Glomerular visceral epithelial cell (primary cell): ENCODE results near the gene OR10H1.
"Not testable (repeated sequence)": the region's sequence is repeated elsewhere in the genome, so short reads cannot be mapped to it uniquely, and the experiment has no call there.

Experiments used
- DNase-seq: peaks from one replicate; pipeline ENCODE4 v3.0.0-alpha.2; 2016; ENCODE audit errors: extremely low spot score

OR10H1 gene

GRCh38 chr19:15828611-15829305 is 13.3 kb upstream of the OR10H1 start:
- DNase-seq = peak; percentile 58

DNA sequence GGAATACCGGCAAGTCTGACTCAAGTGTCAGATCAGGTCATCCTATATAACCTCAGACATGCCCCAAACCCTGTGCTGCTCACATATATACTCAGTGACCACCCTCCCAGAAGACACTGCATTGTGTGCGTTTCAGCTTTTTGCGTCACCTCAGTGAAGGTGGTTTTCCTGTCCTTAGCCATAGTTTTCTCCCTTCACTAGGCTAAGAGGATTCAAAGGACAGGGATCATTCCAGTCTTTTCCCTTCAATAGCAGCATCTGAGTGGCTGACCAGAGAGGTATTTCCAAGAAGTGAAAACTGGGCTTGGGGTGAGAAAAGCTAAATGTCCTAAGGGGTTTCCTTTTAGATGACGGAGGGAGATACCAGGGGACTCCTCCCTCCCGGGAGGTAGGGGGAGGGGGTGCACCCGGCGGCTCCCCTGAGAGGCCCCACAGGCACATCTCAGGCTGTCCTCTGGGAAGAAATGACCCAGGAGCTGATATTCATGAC is 12.7 kb upstream of the OR10H1 start:
- DNase-seq = peak; percentile 18

GRCh38 chr19:15825753-15826152 is 10.3 kb upstream of the OR10H1 start:
- no peak for DNase-seq

DNA sequence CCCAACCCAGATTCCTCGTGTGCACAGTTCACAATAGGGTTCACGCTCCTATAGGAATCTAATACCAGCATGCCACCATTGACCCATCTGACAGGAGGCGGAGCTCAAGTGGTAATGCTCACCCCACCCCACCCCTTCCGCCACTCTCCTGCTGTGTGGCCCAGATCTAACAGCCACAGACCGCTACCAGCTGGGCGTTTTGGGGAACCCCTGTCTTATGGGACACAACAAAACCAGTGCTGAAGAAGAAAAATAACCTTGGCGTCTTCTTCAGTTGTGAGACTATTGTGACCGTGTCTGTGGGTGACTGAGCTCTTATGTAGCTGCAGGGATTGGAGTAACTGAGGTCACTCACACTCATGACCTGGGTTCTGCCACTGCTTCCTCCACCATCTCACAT is 5.2 kb upstream of the OR10H1 start:
- DNase-seq = no peak

DNA sequence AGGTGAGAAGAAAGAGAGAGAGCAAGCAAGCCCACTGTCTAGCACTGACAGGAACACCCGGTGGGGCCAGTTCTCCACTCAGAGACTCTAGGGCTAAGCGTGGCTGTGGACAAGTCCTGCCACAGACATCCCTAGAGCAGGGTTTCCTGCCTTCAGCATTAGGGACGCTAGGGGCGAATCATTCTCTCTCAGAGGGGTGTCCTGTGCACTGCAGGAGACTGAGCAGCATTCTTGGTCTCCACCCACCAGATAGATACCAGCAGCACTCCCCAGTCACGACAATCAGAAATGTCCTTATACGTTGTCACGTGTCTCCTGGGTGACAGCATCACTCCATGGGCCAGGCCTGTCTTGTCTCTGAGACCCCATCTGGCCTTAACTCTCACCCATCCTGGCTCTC is 1.5 kb downstream of the OR10H1 start:
- DNase-seq = no peak

DNA sequence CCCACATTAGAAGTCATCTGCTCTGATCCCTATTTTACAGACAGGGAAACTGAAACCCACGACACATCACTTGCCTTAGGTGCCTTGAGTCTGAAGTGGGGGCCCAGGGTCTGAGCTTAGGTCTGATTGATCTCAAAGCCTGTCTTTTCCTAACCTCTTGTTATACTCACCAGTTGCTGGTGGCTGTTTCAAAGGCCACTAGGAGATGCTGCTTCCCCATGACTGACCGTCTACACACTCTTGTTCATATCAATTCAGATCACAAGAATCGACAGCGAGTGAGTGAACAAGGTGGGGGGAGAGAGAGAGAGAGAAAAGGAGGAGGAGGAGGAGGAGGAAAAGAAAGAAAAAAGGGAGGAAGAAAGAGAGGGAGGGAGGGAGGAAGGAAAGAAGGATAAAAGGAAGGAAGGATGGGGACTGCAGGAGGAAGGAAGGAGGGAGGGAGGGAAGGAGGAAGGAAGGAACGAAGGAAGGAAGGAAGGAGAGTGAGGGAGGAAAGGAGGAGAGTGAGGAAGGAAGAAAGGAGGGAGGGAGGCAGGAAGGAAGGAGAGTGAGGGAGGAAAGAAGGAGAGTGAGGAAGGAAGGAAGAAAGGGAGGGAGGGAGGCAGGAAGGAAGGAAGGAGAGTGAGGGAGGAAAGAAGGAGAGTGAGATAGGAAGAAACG is 3.3 kb downstream of the OR10H1 start:
- DNase-seq = peak; percentile 46

DNA sequence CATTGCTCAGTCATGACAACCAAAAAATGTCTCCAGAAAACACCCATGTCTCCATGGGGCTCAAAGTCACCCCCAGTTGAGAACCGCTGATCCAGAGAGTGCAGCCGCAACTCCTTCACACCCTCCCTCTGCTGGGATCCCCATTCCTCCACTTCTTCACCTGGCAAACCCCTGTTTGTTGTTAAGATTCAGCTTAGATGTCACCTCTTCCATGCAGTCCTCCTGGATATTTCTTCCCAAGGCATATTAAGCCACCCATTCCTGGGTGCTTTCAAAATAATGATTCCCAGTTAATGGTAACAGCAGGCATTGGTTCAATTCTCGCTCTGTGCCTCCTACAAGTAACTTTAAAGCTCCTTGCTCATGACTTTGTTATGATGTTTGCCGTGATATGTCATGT is 4.0 kb downstream of the OR10H1 start:
- no peak for DNase-seq

DNA sequence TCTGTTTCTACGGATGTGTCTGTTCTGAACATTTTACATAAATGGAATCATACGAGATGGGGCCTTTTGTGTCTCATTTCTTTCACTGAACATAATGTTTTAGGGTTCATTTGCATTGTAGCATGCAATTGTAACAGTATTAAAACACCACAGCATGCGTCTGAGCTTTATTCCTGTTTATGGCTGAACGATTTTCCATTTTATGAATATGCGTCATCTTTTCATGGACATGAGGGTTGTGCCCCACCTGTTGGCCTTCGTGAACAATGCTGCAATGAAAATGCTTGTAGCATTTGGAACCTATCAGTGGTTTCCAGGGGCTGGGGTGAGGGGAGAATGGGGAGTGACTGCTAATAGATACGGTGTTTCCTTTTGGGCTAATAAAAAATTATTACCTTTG is 5.1 kb downstream of the OR10H1 start:
- DNase-seq = peak; percentile 41

- not testable (repeated sequence) for DNase-seq
These were observed 21.2 kb downstream of the OR10H1 start for GRCh38 chr19:15794279-15794678.

DNA sequence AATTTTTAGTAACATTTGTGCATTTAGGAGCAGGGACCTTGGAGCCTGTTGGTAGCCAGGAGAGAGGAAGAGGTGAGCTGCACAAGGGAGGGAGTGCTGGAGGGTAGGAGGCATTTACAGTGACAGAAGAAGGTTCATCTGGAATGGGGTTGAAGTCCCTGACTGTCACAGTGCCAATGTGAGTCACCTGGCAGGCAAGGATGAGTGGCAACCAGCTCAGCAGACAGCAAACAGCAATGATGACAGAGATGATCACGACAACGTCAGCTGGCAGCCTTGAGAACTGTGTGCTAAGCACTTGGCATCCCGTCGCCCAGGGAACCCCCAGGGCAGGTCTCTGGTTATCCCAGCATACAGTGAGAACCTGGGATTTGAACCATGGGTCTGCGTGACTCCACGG is 25.4 kb downstream of the OR10H1 start:
- DNase-seq = no peak

GRCh38 chr19:15788594-15789270 is 26.7 kb downstream of the OR10H1 start:
- DNase-seq = no peak

GRCh38 chr19:15787611-15788155 is 27.8 kb downstream of the OR10H1 start, which contains the start of gene OR10H5:
OR10H5 (plus strand) TSS chr19:15787661; CDS start chr19:15794049, 6,388 bp downstream.
- no peak for DNase-seq

DNA sequence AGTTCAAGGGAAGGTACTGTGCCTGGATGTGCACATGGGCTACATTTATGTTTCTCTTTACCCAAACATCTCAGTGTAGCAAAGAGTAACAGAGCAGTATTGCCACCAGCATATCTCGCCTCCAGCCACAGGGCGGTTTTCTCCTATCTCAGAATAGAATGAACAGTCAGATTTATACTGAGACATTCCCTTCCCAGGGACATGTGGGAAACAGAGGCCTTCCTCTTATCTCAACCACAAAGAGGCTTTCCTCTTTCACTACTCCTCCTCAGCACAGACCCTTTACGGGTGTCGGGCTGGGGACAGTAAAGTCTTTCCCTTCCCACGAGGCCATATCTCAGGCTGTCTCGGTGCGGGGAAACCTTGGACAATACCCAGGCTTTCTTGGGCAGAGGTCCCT is 32.6 kb downstream of the OR10H1 start:
- not testable (repeated sequence) for DNase-seq

- no peak for DNase-seq
These were observed 33.3 kb downstream of the OR10H1 start for GRCh38 chr19:15782211-15782610.

GRCh38 chr19:15781661-15782060 is 33.8 kb downstream of the OR10H1 start:
- DNase-seq = no peak

DNA sequence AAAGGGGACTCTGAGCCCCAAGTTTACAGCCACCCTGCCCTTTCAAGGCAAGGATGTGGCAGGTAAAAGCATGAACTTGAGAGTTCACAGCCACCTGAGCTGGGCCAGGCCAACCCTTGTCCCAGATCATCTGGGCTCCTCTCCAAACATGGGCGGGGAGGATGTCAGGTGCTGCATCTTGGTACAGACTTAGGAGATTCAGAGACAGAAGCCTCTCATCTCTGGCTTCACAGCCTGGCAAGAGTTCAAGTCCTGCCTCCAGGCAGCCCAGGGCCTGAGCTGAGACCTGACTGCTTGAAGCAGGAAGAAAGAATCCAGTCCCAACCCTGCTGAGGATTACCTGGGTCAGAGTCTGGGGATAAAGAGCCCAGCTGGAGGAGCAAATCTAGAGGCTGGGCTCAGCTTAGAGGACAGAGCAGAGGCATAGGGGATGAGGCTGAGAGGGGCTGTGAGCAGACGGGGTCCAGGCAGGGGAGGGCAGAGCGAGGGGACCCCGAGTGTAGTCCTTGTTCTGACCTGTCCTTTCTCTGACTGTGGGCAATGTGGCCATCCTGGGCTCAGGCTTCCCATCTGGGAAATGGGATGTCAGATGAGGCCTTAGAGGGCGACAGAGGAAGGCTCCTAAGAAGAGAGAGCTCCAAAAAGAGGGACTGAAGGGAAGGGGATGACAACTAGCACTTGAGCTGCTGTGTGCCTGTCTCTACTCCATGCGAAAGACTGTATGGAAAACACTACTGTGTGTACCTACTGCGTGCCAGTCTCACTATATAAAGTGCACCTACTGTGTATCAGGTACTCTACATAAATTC is 34.6 kb downstream of the OR10H1 start:
- no peak for DNase-seq

GRCh38 chr19:15779756-15780476 is 35.5 kb downstream of the OR10H1 start:
- DNase-seq = peak; percentile 17

GRCh38 chr19:15776991-15777970 is 38.2 kb downstream of the OR10H1 start:
- DNase-seq = no peak

- DNase-seq = no peak
These were observed 39.2 kb downstream of the OR10H1 start for GRCh38 chr19:15776264-15776663.

DNA sequence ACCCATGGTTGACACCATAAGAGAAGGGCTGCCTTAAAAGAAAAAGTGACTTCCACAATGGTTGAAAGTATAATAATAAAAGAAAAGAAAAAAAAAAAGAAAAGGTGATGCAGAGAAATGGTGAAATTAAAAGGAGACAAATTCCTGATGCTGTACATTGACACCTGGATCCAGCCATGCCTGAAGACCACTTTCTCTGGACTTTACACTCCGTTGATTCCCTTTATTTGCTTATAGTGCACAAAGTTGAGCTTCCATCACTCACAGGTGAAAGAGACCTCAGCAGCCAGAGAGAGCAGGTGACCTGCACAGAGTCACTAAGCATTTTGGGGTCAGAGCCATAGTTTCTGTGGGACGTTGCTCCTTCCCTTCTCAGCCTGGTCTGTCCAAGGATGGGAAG is 40.2 kb downstream of the OR10H1 start:
- DNase-seq = no peak
